Nephron (organoid): ENCODE measurements around the gene CCT3.
A peak's percentile ranks its signal among the peaks of the same experiment; 100 is the strongest.
"Not testable (repeated sequence)": the region's sequence is repeated elsewhere in the genome, so short reads cannot be mapped to it uniquely, and the experiment has no call there.

Source experiments
- H3K27ac Mint-ChIP-seq, 3 experiments: 2 replicates each; pipeline ENCODE4 v1.8.0; 2020; ENCODE audit warnings: mixed read lengths in 3 of 3, mild to moderate bottlenecking in 2 of 3, moderate library complexity in 1 of 3
- H3K27me3 Mint-ChIP-seq: 2 replicates; pipeline ENCODE4 v1.8.0; 2021; ENCODE audit warnings: low read depth, mild to moderate bottlenecking, moderate library complexity, mixed read lengths
- H3K36me3 Mint-ChIP-seq: 2 replicates; pipeline ENCODE4 v1.8.0; 2020; ENCODE audit warnings: low read depth, mixed read lengths
- H3K4me1 Mint-ChIP-seq: 2 replicates; pipeline ENCODE4 v1.8.0; 2020; ENCODE audit warnings: mixed read lengths
- H3K4me3 Mint-ChIP-seq, 3 experiments: 2 replicates each; pipeline ENCODE4 v1.8.0; 2020; ENCODE audit warnings: mild to moderate bottlenecking in 3 of 3, mixed read lengths in 3 of 3, moderate library complexity in 2 of 3
- H3K9me3 Mint-ChIP-seq: 2 replicates; pipeline ENCODE4 v1.8.0; 2020; ENCODE audit warnings: mixed read lengths
- TF ChIP-seq, protein P1 (sequence below), 3 experiments: fragments of 200-600 bp; sonication (generic); IDR thresholded peaks; one replicate each; pipeline ENCODE4 v1.5.0; 2021; ENCODE audit warnings: antibody characterized with exemption in 3 of 3; ENCODE audit not compliant: unreplicated experiment in 3 of 3

CCT3 gene

DNA sequence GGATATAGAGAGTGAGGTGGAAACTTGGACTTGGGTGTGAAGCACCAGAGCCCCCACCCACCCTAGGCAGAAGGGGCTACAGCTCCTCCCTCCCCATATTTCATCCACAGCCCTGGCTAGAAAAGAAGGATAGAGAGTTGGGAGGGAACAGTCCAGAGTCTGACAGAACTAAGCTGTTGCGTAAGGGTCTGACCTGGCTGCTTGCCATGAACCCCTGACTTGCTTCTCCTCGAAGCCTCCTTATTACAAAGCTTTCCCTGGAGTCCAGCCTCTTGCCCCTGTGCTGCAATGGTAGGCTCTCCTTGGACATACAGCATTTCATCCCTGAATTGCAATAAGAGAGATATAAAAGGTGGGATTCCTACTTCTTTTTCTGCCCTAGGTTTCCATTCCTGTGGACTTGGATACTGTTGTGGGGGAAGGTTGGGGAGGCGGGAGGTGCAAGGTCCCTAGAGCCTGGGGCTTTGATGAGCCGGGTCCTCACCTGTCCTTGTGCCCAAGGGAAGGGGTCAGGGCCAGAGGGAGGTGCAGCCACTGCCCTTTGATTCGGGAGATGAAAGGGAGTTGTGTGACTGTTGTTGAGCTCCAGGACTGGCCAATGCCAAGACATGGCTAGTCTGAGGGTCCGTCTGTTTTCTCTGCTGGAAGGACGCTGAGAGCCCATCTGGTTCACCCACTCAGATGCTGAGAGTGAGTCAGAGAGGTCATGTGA is 33.6 kb upstream of the CCT3 start:
- no peaks in the 10 kb centered on the region for H3K9me3 Mint-ChIP-seq
- H3K4me1 Mint-ChIP-seq, result peaks cover 5% of the 10 kb centered on the region
- no peaks in the 10 kb centered on the region for H3K36me3 Mint-ChIP-seq
- TF ChIP-seq, protein P1, sequence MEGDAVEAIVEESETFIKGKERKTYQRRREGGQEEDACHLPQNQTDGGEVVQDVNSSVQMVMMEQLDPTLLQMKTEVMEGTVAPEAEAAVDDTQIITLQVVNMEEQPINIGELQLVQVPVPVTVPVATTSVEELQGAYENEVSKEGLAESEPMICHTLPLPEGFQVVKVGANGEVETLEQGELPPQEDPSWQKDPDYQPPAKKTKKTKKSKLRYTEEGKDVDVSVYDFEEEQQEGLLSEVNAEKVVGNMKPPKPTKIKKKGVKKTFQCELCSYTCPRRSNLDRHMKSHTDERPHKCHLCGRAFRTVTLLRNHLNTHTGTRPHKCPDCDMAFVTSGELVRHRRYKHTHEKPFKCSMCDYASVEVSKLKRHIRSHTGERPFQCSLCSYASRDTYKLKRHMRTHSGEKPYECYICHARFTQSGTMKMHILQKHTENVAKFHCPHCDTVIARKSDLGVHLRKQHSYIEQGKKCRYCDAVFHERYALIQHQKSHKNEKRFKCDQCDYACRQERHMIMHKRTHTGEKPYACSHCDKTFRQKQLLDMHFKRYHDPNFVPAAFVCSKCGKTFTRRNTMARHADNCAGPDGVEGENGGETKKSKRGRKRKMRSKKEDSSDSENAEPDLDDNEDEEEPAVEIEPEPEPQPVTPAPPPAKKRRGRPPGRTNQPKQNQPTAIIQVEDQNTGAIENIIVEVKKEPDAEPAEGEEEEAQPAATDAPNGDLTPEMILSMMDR (IDR thresholded peaks at IDR 0.05; ENCODE audit: unreplicated experiment in 3 of 3), result no peak
- H3K27me3 Mint-ChIP-seq, result peaks cover 47% of the 10 kb centered on the region
- no peak overlapping the region for H3K4me3 Mint-ChIP-seq
- H3K27ac Mint-ChIP-seq, result peak overlapping the region in 1 of 3 experiments; percentile 10

DNA sequence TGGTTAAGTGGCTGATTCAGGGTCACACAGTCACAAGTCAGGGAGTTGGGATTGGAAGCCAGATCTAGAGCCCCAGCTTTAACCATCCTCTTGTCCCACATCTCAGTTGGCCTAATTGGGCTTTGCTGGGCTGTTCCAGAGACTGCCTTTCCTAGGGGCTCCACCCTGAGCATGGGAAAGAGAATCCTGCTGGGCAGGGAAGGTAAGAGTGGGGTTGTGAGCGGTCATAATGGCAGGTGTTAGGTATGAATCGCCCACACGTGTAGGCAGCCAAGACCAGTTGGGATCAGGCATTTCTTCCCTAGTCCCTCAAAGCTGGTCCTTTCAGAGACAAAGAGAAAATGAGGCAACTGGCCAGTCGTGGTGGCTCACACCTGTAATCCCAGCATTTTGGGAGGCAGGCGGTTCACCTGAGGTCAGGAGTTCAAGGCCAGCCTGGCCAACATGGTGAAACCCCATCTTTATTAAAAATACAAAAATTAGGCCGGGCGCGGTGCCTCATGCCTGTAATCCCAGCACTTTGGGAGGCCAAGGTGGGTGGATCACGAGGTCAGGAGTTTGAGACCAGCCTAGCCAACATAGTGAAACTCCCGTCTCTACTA is 31.7 kb upstream of the CCT3 start:
- Mint-ChIP-seq H3K27ac (peak overlapping the region in 2 of 3 experiments; percentile 44 to 58), H3K27me3 (peaks cover 58% of the 10 kb centered on the region), H3K4me3 (peak overlapping the region; percentile 66 to 75 (median 71))
- H3K4me1 Mint-ChIP-seq, H3K36me3 Mint-ChIP-seq, H3K9me3 Mint-ChIP-seq: not testable (repeated sequence)

DNA sequence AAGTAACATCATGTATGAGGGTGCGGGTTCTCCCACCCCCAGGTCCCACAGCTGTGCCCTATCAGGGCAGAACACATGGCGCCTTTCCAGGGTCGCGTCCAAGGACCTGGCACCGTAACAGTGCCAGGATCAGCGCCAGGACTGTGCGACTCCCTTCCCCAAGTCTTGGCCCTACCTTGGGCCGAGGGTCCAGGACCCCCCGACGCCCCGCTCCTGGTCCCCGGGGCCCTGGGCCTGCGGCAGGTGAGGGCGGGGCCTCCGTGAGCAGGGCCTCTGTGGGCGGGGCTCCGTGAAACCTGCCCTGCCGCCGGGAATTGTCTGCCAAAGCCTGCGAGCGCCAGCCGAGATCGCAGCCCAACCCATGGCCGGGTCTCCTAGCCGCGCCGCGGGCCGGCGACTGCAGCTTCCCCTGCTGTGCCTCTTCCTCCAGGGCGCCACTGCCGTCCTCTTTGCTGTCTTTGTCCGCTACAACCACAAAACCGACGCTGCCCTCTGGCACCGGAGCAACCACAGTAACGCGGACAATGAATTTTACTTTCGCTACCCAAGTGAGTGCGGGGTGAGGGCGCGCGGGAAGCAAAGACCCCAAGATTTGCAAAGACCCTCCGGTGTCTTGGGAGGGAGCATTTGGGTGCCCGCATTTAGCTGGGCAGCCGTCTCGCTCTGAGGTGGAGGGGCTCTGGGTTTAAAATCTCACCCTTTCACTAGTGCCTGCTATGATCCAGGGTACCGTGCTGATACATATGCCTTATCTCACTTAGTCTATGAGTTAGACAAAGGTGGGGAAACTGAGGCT is 31.0 kb upstream of the CCT3 start, which contains the start of gene RHBG:
Gene RHBG (plus strand): TSS at position 323 of the 796 bp plus-strand sequence. CDS start 39 bp downstream, at position 362.
- Mint-ChIP-seq H3K4me3 (peak within 1 kb of the TSS; percentile 66 to 75 (median 71)), H3K4me1 (peaks cover 5% of the 10 kb centered on the region), H3K27ac (peak within 1 kb of the TSS; percentile 70 to 79 (median 74)), H3K27me3 (peaks cover 64% of the 10 kb centered on the region), H3K9me3 (no peaks in the 10 kb centered on the region), H3K36me3 (no peaks in the 10 kb centered on the region)
- TF ChIP-seq, protein P1 (IDR thresholded peaks at IDR 0.05; ENCODE audit: unreplicated experiment in 3 of 3), result no peak

DNA sequence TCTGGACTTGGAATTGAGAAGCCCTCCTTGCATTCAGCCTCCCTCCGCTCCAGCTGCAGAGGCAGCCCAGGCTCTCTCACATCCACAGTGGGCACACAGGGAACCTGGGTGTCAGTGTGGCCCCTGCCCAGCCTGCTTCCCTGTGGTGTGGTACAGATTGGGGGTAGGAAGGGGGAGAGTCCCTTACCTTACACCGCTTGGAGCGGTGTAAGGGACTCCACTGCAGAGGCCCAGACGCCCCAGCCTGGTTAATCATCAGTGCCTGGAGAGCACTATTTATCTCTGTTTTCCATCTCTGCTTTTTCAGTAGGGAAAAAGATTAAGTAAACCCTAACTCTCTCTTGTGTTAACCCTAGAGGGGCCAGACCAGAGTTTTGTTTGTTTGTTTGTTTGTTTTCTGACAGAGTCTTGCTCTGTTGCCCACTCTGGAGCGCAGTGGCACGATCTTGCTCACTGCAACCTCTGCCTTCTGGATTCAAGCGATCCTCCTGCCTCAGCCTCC is 30.1 kb upstream of the CCT3 start:
- Mint-ChIP-seq H3K27me3 (peaks cover 69% of the 10 kb centered on the region), H3K27ac (peak overlapping the region; percentile 70 to 79 (median 74)), H3K9me3 (no peaks in the 10 kb centered on the region), H3K4me3 (peak overlapping the region in 2 of 3 experiments; percentile 37 to 51), H3K4me1 (peaks cover 5% of the 10 kb centered on the region), H3K36me3 (no peaks in the 10 kb centered on the region)
- TF ChIP-seq, protein P1 (IDR thresholded peaks at IDR 0.05; ENCODE audit: unreplicated experiment in 3 of 3), result no peak

GRCh38 chr1:156367383-156368156 is 29.5 kb upstream of the CCT3 start:
- Mint-ChIP-seq H3K36me3 (no peaks in the 10 kb centered on the region), H3K4me1 (peaks cover 5% of the 10 kb centered on the region)
- TF ChIP-seq, protein P1 (IDR thresholded peaks at IDR 0.05; ENCODE audit: unreplicated experiment in 3 of 3), result no peak

More at GRCh38 chr1:156367383-156368156, 29.5 kb upstream of the CCT3 start:
- no peaks in the 10 kb centered on the region for H3K9me3 Mint-ChIP-seq
- H3K4me3 Mint-ChIP-seq, result peak overlapping the region in 2 of 3 experiments; percentile 37 to 51
- peak overlapping the region; percentile 70 to 79 (median 74) for H3K27ac Mint-ChIP-seq
- H3K27me3 Mint-ChIP-seq, result peaks cover 64% of the 10 kb centered on the region
